Fibroblast of lung (primary cell): Measurements from ENCODE around the gene PCF11. TPM values are rescaled to one million over a fixed set of nuclear protein-coding genes. Genes with fewer than 3 reads are reported as not detected.
A peak's percentile ranks its signal among the peaks of the same experiment; 100 is the strongest.

Experiments
- DNase-seq, 2 donors: peaks; one replicate each; pipeline versions ENCODE4 v3.0.0 to v3.0.0-alpha.2; 2010; ENCODE audit warnings: low read depth in 2 of 2
- H2AFZ ChIP-seq: 2 replicates; pipeline ENCODE4 v1.5.1; 2012; ENCODE audit warnings: low read length, control low read depth, inconsistent platforms
- H3K27ac ChIP-seq: 2 replicates; pipeline ENCODE4 v1.5.1; 2011; ENCODE audit warnings: low read length, control low read depth; ENCODE audit not compliant: insufficient read depth
- H3K27me3 ChIP-seq: 2 replicates; pipeline ENCODE4 v1.5.1; 2011; ENCODE audit warnings: mild to moderate bottlenecking, low read length; ENCODE audit not compliant: control insufficient read depth, insufficient read depth
- H3K36me3 ChIP-seq: 2 replicates; pipeline ENCODE4 v1.5.1; 2011; ENCODE audit warnings: low read length; ENCODE audit not compliant: control insufficient read depth, insufficient read depth
- H3K4me1 ChIP-seq: 2 replicates; pipeline ENCODE4 v1.5.1; 2011; ENCODE audit warnings: low read length; ENCODE audit not compliant: control insufficient read depth, insufficient read depth; ENCODE audit errors: extremely low read depth
- H3K4me2 ChIP-seq: 2 replicates; pipeline ENCODE4 v1.5.1; 2011; ENCODE audit warnings: low read length, control low read depth; ENCODE audit not compliant: insufficient read depth; ENCODE audit errors: extremely low read depth
- H3K4me3 ChIP-seq, 4 experiments: fragments of 200-600 bp in 1 of 4; sonication (generic) in 1 of 4; replicated peaks in 1 of 4; 2 replicates each; pipeline ENCODE4 v1.5.1; 2011 to 2016; ENCODE audit warnings: low read length in 4 of 4, low read depth in 3 of 4, mild to moderate bottlenecking in 3 of 4, control low read depth in 2 of 4, inconsistent platforms in 1 of 4, mixed read lengths in 1 of 4; ENCODE audit not compliant: insufficient read depth in 1 of 4; ENCODE audit errors: control extremely low read depth in 1 of 4
- H3K79me2 ChIP-seq: 2 replicates; pipeline ENCODE4 v1.5.1; 2012; ENCODE audit warnings: mild to moderate bottlenecking, low read length, inconsistent platforms; ENCODE audit not compliant: control insufficient read depth, insufficient read depth
- H3K9ac ChIP-seq: 2 replicates; pipeline ENCODE4 v1.5.1; 2011; ENCODE audit warnings: mild to moderate bottlenecking, low read length, control low read depth; ENCODE audit not compliant: insufficient read depth
- H3K9me3 ChIP-seq: 2 replicates; pipeline ENCODE4 v1.5.1; 2012; ENCODE audit warnings: low read depth, low read length; ENCODE audit not compliant: control insufficient read depth, insufficient read depth
- H4K20me1 ChIP-seq: 2 replicates; pipeline ENCODE4 v1.5.1; 2011; ENCODE audit warnings: low read length; ENCODE audit not compliant: control insufficient read depth, insufficient read depth; ENCODE audit errors: extremely low read depth
- EZH2 ChIP-seq: IDR thresholded peaks from 2 replicates; pipeline ENCODE4 v1.5.1; 2012; ENCODE audit warnings: low read length, control low read depth, mild to moderate bottlenecking; ENCODE audit errors: missing control alignments
- polyA plus RNA-seq, 2 donors: library from polyadenylated mRNA; depleted of rRNA in 1 of 2; stranded (reverse) in 1 of 2; unstranded in 1 of 2; fragments of >200 nt; gene quantifications; 2 replicates each; pipeline ENCODE4 v1.2.1, GENCODE V29; 2011 to 2012; ENCODE audit warnings: missing spikeins in 1 of 2
- total RNA-seq: library from RNA; depleted of rRNA; stranded (reverse); fragments of >200 nt; gene quantifications from 2 replicates; pipeline ENCODE4 v1.2.1, GENCODE V29; 2014
- TF ChIP-seq, protein P1 (sequence below), 2 donors: IDR thresholded peaks in 1 of 2; conservative IDR thresholded peaks in 1 of 2; 1 replicate in 1 of 2; 2 replicates in 1 of 2; pipeline ENCODE4 v1.5.1; 2011 to 2012; ENCODE audit warnings: low read length in 2 of 2, control low read depth in 1 of 2, inconsistent platforms in 1 of 2, low read depth in 1 of 2, mild to moderate bottlenecking in 1 of 2

Gene PCF11
- total and polyA plus RNA-seq, 2 donors (not counting 1 experiment from before 2014, with no cell fraction given) = 26.6 to 44.8 TPM

DNA sequence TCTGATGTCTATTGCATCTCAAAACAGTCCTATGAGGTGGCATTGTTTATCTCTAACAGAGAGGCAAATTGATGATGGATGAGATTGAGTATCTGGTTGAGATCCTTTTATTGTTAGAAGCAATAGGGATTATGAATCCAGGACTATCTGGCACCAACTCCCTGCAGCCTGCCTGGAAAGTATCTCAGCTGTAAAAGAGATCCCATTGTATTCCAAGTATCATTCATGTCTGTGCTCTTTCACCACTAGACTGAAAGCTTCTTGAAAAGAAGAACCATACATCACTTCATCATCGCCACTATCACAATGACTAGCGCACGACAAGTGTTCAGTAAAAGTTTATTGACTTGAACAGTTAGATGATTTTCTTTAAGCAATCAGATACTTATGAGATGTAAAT is 41.9 kb upstream of the PCF11 start:
- no peak overlapping the region for H3K27ac ChIP-seq
- H4K20me1 ChIP-seq = no peaks in the 10 kb centered on the region
- H3K4me2 ChIP-seq = no peak overlapping the region
- no peaks in the 10 kb centered on the region for H3K79me2 ChIP-seq
- no peak overlapping the region for H3K9ac ChIP-seq
- no peaks in the 10 kb centered on the region for H3K36me3 ChIP-seq
- no peak overlapping the region for H2AFZ ChIP-seq
- no peak overlapping the region for H3K4me3 ChIP-seq
- TF ChIP-seq, protein P1, sequence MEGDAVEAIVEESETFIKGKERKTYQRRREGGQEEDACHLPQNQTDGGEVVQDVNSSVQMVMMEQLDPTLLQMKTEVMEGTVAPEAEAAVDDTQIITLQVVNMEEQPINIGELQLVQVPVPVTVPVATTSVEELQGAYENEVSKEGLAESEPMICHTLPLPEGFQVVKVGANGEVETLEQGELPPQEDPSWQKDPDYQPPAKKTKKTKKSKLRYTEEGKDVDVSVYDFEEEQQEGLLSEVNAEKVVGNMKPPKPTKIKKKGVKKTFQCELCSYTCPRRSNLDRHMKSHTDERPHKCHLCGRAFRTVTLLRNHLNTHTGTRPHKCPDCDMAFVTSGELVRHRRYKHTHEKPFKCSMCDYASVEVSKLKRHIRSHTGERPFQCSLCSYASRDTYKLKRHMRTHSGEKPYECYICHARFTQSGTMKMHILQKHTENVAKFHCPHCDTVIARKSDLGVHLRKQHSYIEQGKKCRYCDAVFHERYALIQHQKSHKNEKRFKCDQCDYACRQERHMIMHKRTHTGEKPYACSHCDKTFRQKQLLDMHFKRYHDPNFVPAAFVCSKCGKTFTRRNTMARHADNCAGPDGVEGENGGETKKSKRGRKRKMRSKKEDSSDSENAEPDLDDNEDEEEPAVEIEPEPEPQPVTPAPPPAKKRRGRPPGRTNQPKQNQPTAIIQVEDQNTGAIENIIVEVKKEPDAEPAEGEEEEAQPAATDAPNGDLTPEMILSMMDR (conservative IDR thresholded peaks at IDR 0.05 in 1 of 2, IDR thresholded peaks at IDR 0.05 in 1 of 2; ENCODE audit: low read depth in 1 of 2, low read length in 2 of 2) = no peak
- no peak for TF ChIP-seq EZH2
- H3K27me3 ChIP-seq = no peaks in the 10 kb centered on the region
- H3K9me3 ChIP-seq = no peaks in the 10 kb centered on the region
- H3K4me1 ChIP-seq = peaks cover 4% of the 10 kb centered on the region
- no peak for DNase-seq

- peak overlapping the region; percentile 25 for H3K4me2 ChIP-seq
- H3K9me3 ChIP-seq = no peaks in the 10 kb centered on the region
- H3K4me3 ChIP-seq = no peak overlapping the region
- no peak overlapping the region for H3K9ac ChIP-seq
- DNase-seq = peak in 1 of 2 donors; percentile 3
- H3K4me1 ChIP-seq = peaks cover 4% of the 10 kb centered on the region
- no peak for TF ChIP-seq EZH2
- TF ChIP-seq, protein P1 (conservative IDR thresholded peaks at IDR 0.05 in 1 of 2, IDR thresholded peaks at IDR 0.05 in 1 of 2; ENCODE audit: low read depth in 1 of 2, low read length in 2 of 2) = no peak
- no peaks in the 10 kb centered on the region for H3K27me3 ChIP-seq
- H3K27ac ChIP-seq = no peak overlapping the region
- peak overlapping the region; percentile 15 for H2AFZ ChIP-seq
- no peaks in the 10 kb centered on the region for H4K20me1 ChIP-seq
- no peaks in the 10 kb centered on the region for H3K36me3 ChIP-seq
- H3K79me2 ChIP-seq = no peaks in the 10 kb centered on the region
Measured at GRCh38 chr11:83115551-83115950, 41.4 kb upstream of the PCF11 start.

DNA sequence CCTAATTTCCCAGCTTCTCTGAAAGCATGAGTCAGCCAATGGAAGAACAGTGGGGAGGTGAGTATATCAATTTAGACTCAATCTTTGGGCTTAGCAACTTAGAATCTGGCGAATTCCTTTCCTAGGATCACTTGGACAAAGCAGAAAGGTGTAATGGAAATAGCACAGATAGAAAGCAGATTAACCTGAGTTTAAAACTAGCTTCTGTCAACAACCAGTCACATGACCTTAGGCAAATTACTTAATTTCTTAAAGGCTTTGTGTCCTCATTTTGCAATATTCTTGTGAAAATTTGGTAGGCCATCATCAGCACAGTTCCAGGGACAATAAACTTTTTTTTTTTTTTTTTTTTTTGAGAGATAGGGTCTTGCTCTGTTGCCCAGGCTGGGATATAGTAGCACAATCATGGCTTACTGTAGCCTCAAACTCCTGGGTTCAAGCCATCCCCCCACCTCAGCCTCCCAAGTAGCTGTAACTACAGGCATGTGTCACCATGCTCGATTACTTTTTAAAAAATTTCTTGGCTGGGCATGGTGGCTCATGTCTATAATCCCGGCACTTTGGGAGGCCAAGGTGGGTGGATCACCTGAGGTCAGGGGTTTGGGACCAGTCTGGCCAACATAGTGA is 40.8 kb upstream of the PCF11 start:
- Histone ChIP-seq H3K27me3 (no peaks in the 10 kb centered on the region), H2AFZ (peak overlapping the region; percentile 15), H3K27ac (no peak overlapping the region), H4K20me1 (no peaks in the 10 kb centered on the region), H3K9me3 (no peaks in the 10 kb centered on the region), H3K4me3 (no peak overlapping the region), H3K36me3 (no peaks in the 10 kb centered on the region), H3K9ac (no peak overlapping the region), H3K4me2 (peak overlapping the region; percentile 25), H3K79me2 (no peaks in the 10 kb centered on the region), H3K4me1 (peaks cover 4% of the 10 kb centered on the region)
- DNase-seq = no peak
- TF ChIP-seq, protein P1 (conservative IDR thresholded peaks at IDR 0.05 in 1 of 2, IDR thresholded peaks at IDR 0.05 in 1 of 2; ENCODE audit: low read depth in 1 of 2, low read length in 2 of 2) = no peak
- TF ChIP-seq EZH2 = no peak
